Measurements from ENCODE around the gene ISCA2.

Gene ISCA2

GRCh38 chr14:74483321-74483720, 10.2 kb upstream of the ISCA2 start:
- DNase-seq (ENCODE audit: low read depth), result no peak

GRCh38 chr14:74486164-74486563, 7.4 kb upstream of the ISCA2 start:
- DNase-seq (ENCODE audit: low read depth), result no peak

GRCh38 chr14:74488786-74489397, 4.7 kb upstream of the ISCA2 start:
- no peak for DNase-seq (ENCODE audit: low read depth)

GRCh38 chr14:74490486-74490885, 3.1 kb upstream of the ISCA2 start:
- no peak for DNase-seq (ENCODE audit: low read depth)

- no peak for DNase-seq (ENCODE audit: low read depth)
Measured at GRCh38 chr14:74491956-74492775, 1.4 kb upstream of the ISCA2 start.

- DNase-seq (ENCODE audit: low read depth), result no peak
Measured at GRCh38 chr14:74492776-74493342, 706 bp upstream of the ISCA2 start, which contains the start of gene NPC2. TSS of gene NPC2 (minus strand) at chr14:74493305. CDS start at chr14:74493274, 31 bp downstream.

GRCh38 chr14:74495356-74495755, 1.8 kb downstream of the ISCA2 start:
- no peak for DNase-seq (ENCODE audit: low read depth)

- no peak for DNase-seq (ENCODE audit: low read depth)
Measured at GRCh38 chr14:74500417-74501134, 7.0 kb downstream of the ISCA2 start.

- DNase-seq (ENCODE audit: low read depth), result no peak
Measured at GRCh38 chr14:74501135-74501614, 7.6 kb downstream of the ISCA2 start.

- DNase-seq (ENCODE audit: low read depth), result no peak
Measured at GRCh38 chr14:74501691-74502090, 8.1 kb downstream of the ISCA2 start.

- no peak for DNase-seq (ENCODE audit: low read depth)
Measured at GRCh38 chr14:74502236-74503019, 8.9 kb downstream of the ISCA2 start.

- no peak for DNase-seq (ENCODE audit: low read depth)
Measured at GRCh38 chr14:74503291-74503937, 9.8 kb downstream of the ISCA2 start.

GRCh38 chr14:74503938-74504335, 10.4 kb downstream of the ISCA2 start:
- DNase-seq (ENCODE audit: low read depth), result no peak

- DNase-seq (ENCODE audit: low read depth), result no peak
Measured at GRCh38 chr14:74504412-74504811, 10.8 kb downstream of the ISCA2 start.

- DNase-seq (ENCODE audit: low read depth), result no peak
Measured at GRCh38 chr14:74504874-74505720, 11.5 kb downstream of the ISCA2 start.

- no peak for DNase-seq (ENCODE audit: low read depth)
Measured at GRCh38 chr14:74505831-74506230, 12.3 kb downstream of the ISCA2 start.

- DNase-seq (ENCODE audit: low read depth), result no peak
Measured at GRCh38 chr14:74506411-74506851, 12.9 kb downstream of the ISCA2 start.

- no peak for DNase-seq (ENCODE audit: low read depth)
Measured at GRCh38 chr14:74507085-74507484, 13.5 kb downstream of the ISCA2 start.

GRCh38 chr14:74507840-74508239, 14.3 kb downstream of the ISCA2 start:
- DNase-seq (ENCODE audit: low read depth), result no peak

GRCh38 chr14:74508292-74508731, 14.7 kb downstream of the ISCA2 start:
- DNase-seq (ENCODE audit: low read depth), result no peak

Measured in activated T-cell treated with anti-CD3 and anti-CD28 coated beads for 1 hour (primary cell).